Measurements from ENCODE around the gene CBFB. TPM values are rescaled to one million over a fixed set of nuclear protein-coding genes. Genes with fewer than 3 reads are reported as not detected.

The CBFB gene
- total and polyA plus RNA-seq, 9 of the 15 experiments (the other 6 are each of a cell fraction or from before 2014, with no cell fraction given): 22.0 to 112 (median 66.5) TPM

DNA sequence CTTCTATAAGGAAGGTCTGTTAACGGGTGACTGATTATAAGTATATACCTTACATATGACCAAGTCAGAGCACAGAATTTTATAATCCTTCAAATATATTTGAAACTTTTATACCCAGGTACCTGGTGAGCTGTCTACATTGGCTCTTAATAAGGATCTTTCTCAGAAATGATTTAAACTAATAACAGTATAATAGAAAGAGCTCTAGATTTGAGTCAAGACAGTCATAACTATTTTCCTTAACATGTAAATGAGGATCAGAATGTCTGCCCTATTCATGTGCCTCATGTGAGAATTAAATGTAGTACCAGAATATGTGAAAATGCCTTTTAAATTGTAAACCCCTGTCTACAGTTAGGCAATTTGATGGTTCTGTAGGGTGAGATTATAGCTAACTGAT, 14.5 kb downstream of the CBFB start:
- Histone ChIP-seq H3K9me3 (replicated peaks; ENCODE audit: control insufficient read depth, insufficient read depth, low read depth, low read length) (no peaks in the 10 kb centered on the region), H3K36me3 (ENCODE audit: control insufficient read depth, insufficient read depth, low read length) (peaks cover 64% of the 10 kb centered on the region; the same call in 2 of the 3 replicates), H3K4me3 (no peak overlapping the region), H3K9ac (ENCODE audit: insufficient read depth in 1 of 2, low read depth in 2 of 2, low read length in 2 of 2) (no peak overlapping the region), H3K9me1 (ENCODE audit: control insufficient read depth, insufficient read depth, low read length) (no peaks in the 10 kb centered on the region), H3K4me2 (ENCODE audit: insufficient read depth, low read length) (no peak overlapping the region), H2AFZ (ENCODE audit: low read depth, low read length) (no peak overlapping the region), H3K4me1 (replicated peaks in 1 of 2; ENCODE audit: control insufficient read depth in 2 of 2, insufficient read depth in 2 of 2, low read length in 2 of 2) (no peaks in the 10 kb centered on the region), H4K20me1 (replicated peaks; ENCODE audit: control insufficient read depth, insufficient read depth, low read length) (no peaks in the 10 kb centered on the region), H3K27ac (ENCODE audit: extremely low read depth, low read depth, low read length) (no peak overlapping the region), H3K79me2 (ENCODE audit: control insufficient read depth, insufficient read depth, low read length) (peaks cover 27% of the 10 kb centered on the region), H3K27me3 (ENCODE audit: control insufficient read depth in 2 of 2, insufficient read depth in 2 of 2, low read length in 2 of 2) (no peaks in the 10 kb centered on the region)
- FAIRE-seq (no peak), ATAC-seq (no peak), DNase-seq (ENCODE audit: extremely low read depth in 1 of 4, low spot score in 3 of 4) (no peak)
- CTCF ChIA-PET (ENCODE audit: low intra/inter-chr PET ratio): no interaction called here
- TF ChIP-seq MCM3 (IDR thresholded peaks at IDR 0.05): no peak
- no peak for TF ChIP-seq JUN (IDR thresholded peaks at IDR 0.05; ENCODE audit: borderline replicate concordance, low read depth, low read length)
- TF ChIP-seq JUN (CRISPR knock-in tag; IDR thresholded peaks at IDR 0.05; ENCODE audit: borderline replicate concordance): no peak
- TF ChIP-seq ZBTB8A (IDR thresholded peaks at IDR 0.05; ENCODE audit: partially characterized antibody): no peak
- TF ChIP-seq, protein P1, sequence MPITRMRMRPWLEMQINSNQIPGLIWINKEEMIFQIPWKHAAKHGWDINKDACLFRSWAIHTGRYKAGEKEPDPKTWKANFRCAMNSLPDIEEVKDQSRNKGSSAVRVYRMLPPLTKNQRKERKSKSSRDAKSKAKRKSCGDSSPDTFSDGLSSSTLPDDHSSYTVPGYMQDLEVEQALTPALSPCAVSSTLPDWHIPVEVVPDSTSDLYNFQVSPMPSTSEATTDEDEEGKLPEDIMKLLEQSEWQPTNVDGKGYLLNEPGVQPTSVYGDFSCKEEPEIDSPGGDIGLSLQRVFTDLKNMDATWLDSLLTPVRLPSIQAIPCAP (CRISPR knock-in tag; IDR thresholded peaks at IDR 0.05; ENCODE audit: borderline replicate concordance): no peak
- no peak for TF ChIP-seq ZNF830 (CRISPR knock-in tag; IDR thresholded peaks at IDR 0.05)
- TF ChIP-seq ZNF318 (IDR thresholded peaks at IDR 0.05; ENCODE audit: borderline replicate concordance in 1 of 2, low read depth in 1 of 2): no peak
- intact Hi-C loops (cut with micrococcal nuclease): no loop called here
- BruUV-seq (replicated peaks): TSS peak; percentile 1
- in situ Hi-C loops (cut with MboI): no loop called here
- 100% methylated on average over 1 of the region's 1 CpG for WGBS (ENCODE audit: insufficient coverage, low coverage, missing lambda C conversion rate)
- POLR2A ChIA-PET: interaction anchor here (0.6 to 4.8 kb wide), 6 partner anchors 10 to 519 kb away, joined by 3 to 32 read pairs (median 6); no protein-coding TSS in a partner anchor
